Omental fat pad (tissue), 4 donors: ENCODE data around the gene TRAM2. TPM values are rescaled to one million over a fixed set of nuclear protein-coding genes. Genes with fewer than 3 reads are reported as not detected.

ENCODE experiments used
- ATAC-seq: fragments of 150-250 bp; one replicate; pipeline ENCODE4 v1.9.1; 2016; ENCODE audit warnings: mild to moderate bottlenecking, moderate library complexity; ENCODE audit not compliant: low FRiP score
- DNase-seq: peaks from one replicate; pipeline ENCODE4 v3.0.0-alpha.2; 2019; ENCODE audit warnings: low spot score
- CTCF ChIP-seq, 3 donors: fragments of 450-650 bp; IDR thresholded peaks; one replicate each; pipeline ENCODE4 v1.5.1; 2016 to 2017; ENCODE audit warnings: antibody characterized with exemption in 3 of 3, mild to moderate bottlenecking in 3 of 3, moderate library complexity in 2 of 3
- total RNA-seq, 4 donors: library from RNA; depleted of rRNA; stranded (reverse); fragments of >200 nt; gene quantifications; one replicate each; pipeline ENCODE4 v1.1.0, GENCODE V29; 2016

The TRAM2 gene
- total RNA-seq, 4 donors from 2014 or later: 17.8 to 29.8 (median 26.3) TPM

GRCh38 chr6:52498538-52499017 is 78.3 kb downstream of the TRAM2 start:
- DNase-seq (no peak), ATAC-seq (no peak)
- TF ChIP-seq CTCF (IDR thresholded peaks at IDR 0.05): no peak

DNA sequence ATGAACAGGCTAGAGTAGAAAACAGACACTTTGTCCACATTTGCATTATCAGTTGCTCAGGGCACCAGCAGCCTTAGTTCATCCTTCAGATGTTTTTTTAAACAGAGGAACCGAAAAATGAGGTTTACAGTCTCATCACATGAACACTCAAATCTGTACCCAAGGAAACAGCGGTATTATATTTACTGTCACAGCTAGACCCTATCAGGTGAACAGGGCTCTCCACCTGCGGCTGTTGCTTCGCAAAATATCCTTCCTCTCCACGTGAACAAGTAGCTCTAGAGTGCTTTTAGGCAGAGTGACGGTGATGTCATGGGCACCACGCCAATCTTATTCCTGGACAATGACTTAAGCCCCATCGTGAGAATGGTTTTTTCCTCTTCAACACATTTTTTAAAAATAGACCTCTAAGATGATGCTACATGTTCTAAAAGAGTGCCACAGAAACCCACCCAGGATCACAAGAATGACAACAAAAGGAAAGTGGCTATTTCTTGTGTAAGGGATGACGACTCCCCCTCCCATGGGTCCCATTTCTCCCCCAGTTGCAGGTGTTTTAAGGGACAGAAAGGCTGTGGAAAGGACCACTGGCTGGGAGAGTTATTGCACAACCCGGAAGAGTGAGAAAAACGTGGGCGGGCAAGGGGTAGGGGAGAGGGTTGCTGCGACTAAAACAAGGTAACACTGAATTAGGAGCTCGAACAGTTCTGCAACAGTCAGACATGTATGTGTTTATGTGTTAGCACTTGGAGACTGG is 79.0 kb downstream of the TRAM2 start:
- DNase-seq (no peak), ATAC-seq (no peak)
- TF ChIP-seq CTCF (IDR thresholded peaks at IDR 0.05): no peak

DNA sequence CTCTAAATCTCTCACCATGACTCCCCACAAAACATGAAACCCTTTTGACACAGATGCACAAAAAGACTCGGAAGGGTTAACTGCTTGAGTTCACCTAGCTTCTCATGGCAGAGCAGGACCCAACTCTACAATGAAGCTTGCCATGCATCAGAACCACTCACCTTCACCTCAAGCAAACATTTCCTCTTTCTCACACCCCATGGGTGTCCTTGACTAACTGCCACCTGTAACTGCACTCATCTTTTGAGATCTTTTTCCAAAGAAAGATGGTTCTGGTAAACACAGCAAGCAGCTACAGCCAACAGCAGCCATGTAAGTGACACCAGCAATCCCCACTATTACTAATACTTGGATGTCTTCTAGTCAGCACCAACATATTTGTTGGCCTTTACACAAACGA is 80.2 kb downstream of the TRAM2 start:
- TF ChIP-seq CTCF (IDR thresholded peaks at IDR 0.05): no peak
- DNase-seq: no peak
- no peak for ATAC-seq

DNA sequence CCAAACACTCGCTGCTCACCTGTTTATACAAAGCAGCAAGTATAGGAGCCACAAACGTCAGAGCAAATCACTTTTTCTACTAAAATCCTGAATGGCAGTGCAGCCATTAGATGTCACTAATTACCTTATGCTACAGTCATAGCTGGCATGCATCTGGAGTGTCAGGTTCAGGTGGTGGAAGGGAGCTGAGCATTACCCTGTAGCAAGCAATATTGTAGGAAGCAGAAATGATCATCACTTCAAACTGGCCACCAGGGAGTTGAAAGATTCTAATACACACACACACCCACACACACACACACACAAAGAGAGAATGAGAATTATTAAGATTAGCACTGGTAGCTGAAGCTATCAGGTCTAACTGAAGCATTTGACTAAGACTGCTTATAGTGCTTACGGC is 80.9 kb downstream of the TRAM2 start:
- no peak for TF ChIP-seq CTCF (IDR thresholded peaks at IDR 0.05)
- DNase-seq (no peak), ATAC-seq (no peak)

- TF ChIP-seq CTCF (IDR thresholded peaks at IDR 0.05): no peak
- DNase-seq: no peak
- ATAC-seq: no peak
Observed at GRCh38 chr6:52494298-52495072, 82.4 kb downstream of the TRAM2 start.

DNA sequence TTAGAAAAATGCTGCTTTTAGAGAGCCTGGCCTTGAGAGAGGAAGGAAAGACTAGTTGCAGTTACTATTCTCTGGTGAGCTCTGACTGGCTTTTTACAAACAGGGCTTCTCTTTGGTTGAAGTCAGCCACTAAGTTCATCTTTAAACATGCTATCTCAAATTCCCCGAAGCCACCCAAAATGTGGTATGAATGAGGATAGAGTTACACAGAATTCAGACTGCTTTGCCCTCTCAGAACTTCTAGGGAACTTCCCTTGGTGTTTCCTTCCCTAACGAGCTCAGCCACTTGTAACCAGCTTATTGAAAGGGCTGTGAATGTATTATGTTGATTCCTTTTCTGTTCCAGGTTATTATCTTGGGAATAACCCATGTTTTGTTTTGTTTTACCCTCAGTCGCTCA is 83.2 kb downstream of the TRAM2 start:
- TF ChIP-seq CTCF (IDR thresholded peaks at IDR 0.05): no peak
- ATAC-seq (no peak), DNase-seq (no peak)
